Prostate gland (tissue), 2 donors: ENCODE data around the gene NEIL1. TPM values are rescaled to one million over a fixed set of nuclear protein-coding genes. Genes with fewer than 3 reads are reported as not detected.

ENCODE experiments used
- DNase-seq: peaks from one replicate; pipeline ENCODE4 v3.0.0-alpha.2; 2019; ENCODE audit warnings: low spot score
- H3K27ac ChIP-seq, 2 donors: fragments of 200-600 bp; sonication (generic); 2 replicates each; pipeline ENCODE4 v1.5.1; 2017 to 2019
- H3K27me3 ChIP-seq: fragments of 200-600 bp; sonication (generic); replicated peaks from 2 replicates; pipeline ENCODE4 v1.5.1; 2019; ENCODE audit not compliant: insufficient read depth
- H3K36me3 ChIP-seq, 2 donors: fragments of 200-600 bp; sonication (generic); 1 replicate in 1 of 2; 2 replicates in 1 of 2; pipeline versions ENCODE4 v1.5.1 to v1.8.1; 2017 to 2019
- H3K4me1 ChIP-seq: fragments of 200-600 bp; sonication (generic); replicated peaks from 2 replicates; pipeline ENCODE4 v1.5.1; 2019
- H3K4me3 ChIP-seq, 2 donors: fragments of 200-600 bp; sonication (generic); 2 replicates each; pipeline ENCODE4 v1.5.1; 2017 to 2019
- H3K9me3 ChIP-seq: fragments of 200-600 bp; sonication (generic); 2 replicates; pipeline ENCODE4 v1.5.1; 2017
- CTCF ChIP-seq, 4 experiments: fragments of 200-600 bp in 2 of 4; fragments of 450-650 bp in 2 of 4; sonication (generic) in 2 of 4; IDR thresholded peaks; 1 replicate in 3 of 4; 2 replicates in 1 of 4; pipeline ENCODE4 v1.5.1; 2016 to 2019; ENCODE audit warnings: antibody characterized with exemption in 4 of 4, mild to moderate bottlenecking in 2 of 4, moderate library complexity in 2 of 4
- POLR2A ChIP-seq: fragments of 450-650 bp; IDR thresholded peaks from one replicate; pipeline ENCODE4 v1.6.1; 2016; ENCODE audit warnings: antibody characterized with exemption, mild to moderate bottlenecking
- POLR2AphosphoS5 ChIP-seq: sonication (generic); formaldehyde crosslinking; IDR thresholded peaks from one replicate; pipeline ENCODE4 v1.6.1; 2017; ENCODE audit warnings: antibody characterized with exemption
- WGBS: methylation state at CpG from one replicate; pipeline ENCODE4 v1.1.5; 2018; 5-methylcytosine and 5-hydroxymethylcytosine counted together
- intact Hi-C: fragments of 100-400 bp; cut with DNase I; formaldehyde crosslinking; loops from one replicate; pipeline ENCODE4 v1.14.2; 2022
- total RNA-seq, 2 donors: library from RNA; depleted of rRNA; stranded (reverse); fragments of >200 nt; gene quantifications; one replicate each; pipeline ENCODE4 v1.1.0, GENCODE V29; 2016

NEIL1 gene
- total RNA-seq, 2 donors from 2014 or later, result 46.0 to 79.5 TPM

GRCh38 chr15:75364881-75365280, 18.0 kb downstream of the NEIL1 start:
- TF ChIP-seq POLR2A, result no peak
- intact Hi-C loops, result loop anchor here (5.0 kb wide), 1 partner anchor 272 kb away; no protein-coding TSS in a partner anchor
- Histone ChIP-seq H3K36me3 (peaks cover 0 to 6% of the 10 kb centered on the region in 2 donors), H3K9me3 (no peaks in the 10 kb centered on the region), H3K4me1 (peaks cover 4% of the 10 kb centered on the region), H3K27ac (no peak overlapping the region), H3K27me3 (no peaks in the 10 kb centered on the region), H3K4me3 (no peak overlapping the region)
- WGBS, result 94% methylated on average over 6 of the region's 6 CpGs
- no peak for DNase-seq

GRCh38 chr15:75366163-75366562, 19.3 kb downstream of the NEIL1 start:
- DNase-seq, result no peak
- Histone ChIP-seq H3K27ac (no peak overlapping the region), H3K27me3 (no peaks in the 10 kb centered on the region), H3K4me3 (no peak overlapping the region), H3K4me1 (peaks cover 4% of the 10 kb centered on the region), H3K36me3 (peaks cover 0 to 6% of the 10 kb centered on the region in 2 donors), H3K9me3 (no peaks in the 10 kb centered on the region)
- no peak for TF ChIP-seq POLR2A
- TF ChIP-seq CTCF (IDR thresholded peaks at IDR 0.05), result no peak
- TF ChIP-seq POLR2AphosphoS5, result no peak
- intact Hi-C loops, result loop anchor here (5.0 kb wide), 1 partner anchor 271 kb away; no protein-coding TSS in a partner anchor
- 96% methylated on average over 3 of the region's 3 CpGs for WGBS

- no peak overlapping the region for H3K27ac ChIP-seq
- H3K4me3 ChIP-seq, result no peak overlapping the region
- no peak for TF ChIP-seq POLR2A
- no peak for TF ChIP-seq POLR2AphosphoS5
- TF ChIP-seq CTCF (IDR thresholded peaks at IDR 0.05), result no peak
- intact Hi-C loops, result loop anchor here (5.0 kb wide), 1 partner anchor 270 kb away; no protein-coding TSS in a partner anchor
- H3K36me3 ChIP-seq, result peaks cover 0 to 6% of the 10 kb centered on the region in 2 donors
- peaks cover 4% of the 10 kb centered on the region for H3K4me1 ChIP-seq
- no peaks in the 10 kb centered on the region for H3K27me3 ChIP-seq
- H3K9me3 ChIP-seq, result no peaks in the 10 kb centered on the region
- DNase-seq, result no peak
Measured at GRCh38 chr15:75367006-75367405, 20.2 kb downstream of the NEIL1 start.

- Histone ChIP-seq H3K9me3 (no peaks in the 10 kb centered on the region), H3K36me3 (peaks cover 0 to 6% of the 10 kb centered on the region in 2 donors), H3K27me3 (no peaks in the 10 kb centered on the region), H3K4me1 (peaks cover 4% of the 10 kb centered on the region), H3K27ac (peak overlapping the region; percentile 94 to 95), H3K4me3 (peak overlapping the region; percentile 74 to 83)
- intact Hi-C loops, result loop anchor here (5.0 kb wide), 1 partner anchor 270 kb away; no protein-coding TSS in a partner anchor
- TF ChIP-seq POLR2AphosphoS5 (no peak), CTCF (IDR thresholded peaks at IDR 0.05) (no peak), POLR2A (no peak)
- WGBS, result 35% methylated on average over 7 of the region's 7 CpGs
- DNase-seq, result no peak
Measured at GRCh38 chr15:75367406-75367912, 20.6 kb downstream of the NEIL1 start.

- peak; percentile 97 for DNase-seq
- H3K4me1 ChIP-seq, result peaks cover 4% of the 10 kb centered on the region
- H3K27ac ChIP-seq, result peak within 1 kb of the TSS; percentile 94 to 95
- intact Hi-C loops, result loop anchor here (1.0 to 5.0 kb wide), 3 partner anchors 83 to 269 kb away; partner anchors contain the start of gene SIN3A
- H3K4me3 ChIP-seq, result peak within 1 kb of the TSS; percentile 74 to 83
- 0% methylated on average over 41 of the region's 67 CpGs for WGBS
- H3K27me3 ChIP-seq, result no peaks in the 10 kb centered on the region
- TF ChIP-seq CTCF (IDR thresholded peaks at IDR 0.05), result peak; percentile 74 to 93 (median 91)
- peak; percentile 87 for TF ChIP-seq POLR2A
- peak; percentile 92 for TF ChIP-seq POLR2AphosphoS5
- H3K9me3 ChIP-seq, result no peaks in the 10 kb centered on the region
- H3K36me3 ChIP-seq, result peaks cover 0 to 6% of the 10 kb centered on the region in 2 donors
Measured at GRCh38 chr15:75367913-75368688, 21.3 kb downstream of the NEIL1 start, which contains the start of gene MAN2C1. TSS of gene MAN2C1 (minus strand) at chr15:75368607. CDS start at chr15:75368583, 24 bp downstream.
